NCI-H345 treated with DMSO at 0.1 percent for 48 hours (cell line): ENCODE results near the gene ATAT1.
A peak's percentile ranks its signal among the peaks of the same experiment; 100 is the strongest.

Experiments used
- DNase-seq: peaks from one replicate; lab custom pipeline; 2025; ENCODE audit not compliant: unreplicated experiment; lab: John Stamatoyannopoulos, UW

The ATAT1 gene

GRCh38 chr6:30683183-30683979 is 56.7 kb downstream of the ATAT1 start:
- no peak for DNase-seq

GRCh38 chr6:30683980-30684338 is 57.3 kb downstream of the ATAT1 start:
- DNase-seq = no peak

DNA sequence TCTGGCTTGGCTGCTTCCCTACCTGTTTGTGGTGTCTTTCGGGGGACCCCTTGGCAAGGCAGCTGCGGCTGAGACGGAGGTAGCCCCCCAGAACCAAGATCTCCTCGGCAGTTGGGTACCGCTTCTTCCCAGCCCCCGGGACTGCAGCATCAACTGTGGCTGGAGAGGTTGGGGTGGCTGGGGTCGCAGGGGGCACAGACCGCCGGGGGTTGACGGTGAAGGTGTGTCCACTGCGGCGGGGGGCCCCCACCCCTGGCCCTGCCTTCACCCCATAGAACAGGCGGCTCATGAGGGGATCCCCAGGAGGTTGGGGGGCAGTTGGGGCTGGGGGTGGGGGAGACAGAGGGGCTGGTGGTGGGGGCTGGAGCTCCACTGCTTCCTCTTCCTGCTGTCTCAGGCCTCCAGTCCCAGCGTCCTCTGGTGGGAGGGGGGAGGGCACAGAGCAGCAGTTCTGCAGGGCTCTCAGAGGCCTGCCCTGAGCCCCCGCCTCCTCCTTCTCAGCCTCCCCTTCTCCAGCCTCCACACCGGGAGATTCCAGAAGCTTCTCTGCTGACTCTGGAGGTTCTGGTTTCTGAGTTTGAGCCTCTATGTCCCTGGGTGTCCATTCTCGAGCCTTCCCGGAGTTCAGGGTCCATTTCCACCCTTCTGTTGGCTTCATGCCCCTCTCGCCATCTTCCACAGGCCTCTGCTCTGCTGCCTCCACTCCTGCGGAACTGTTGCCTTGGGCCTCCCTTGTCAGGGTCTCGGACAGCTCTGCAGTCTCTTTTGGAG is 57.9 kb downstream of the ATAT1 start:
- no peak for DNase-seq

GRCh38 chr6:30685157-30686008 is 58.7 kb downstream of the ATAT1 start:
- no peak for DNase-seq

GRCh38 chr6:30686009-30686907 is 59.6 kb downstream of the ATAT1 start, which contains the start of gene PPP1R18:
Gene PPP1R18, minus strand, starts transcription at chr6:30686645. Its CDS starts 627 bp downstream, at chr6:30686018.
- no peak for DNase-seq

DNA sequence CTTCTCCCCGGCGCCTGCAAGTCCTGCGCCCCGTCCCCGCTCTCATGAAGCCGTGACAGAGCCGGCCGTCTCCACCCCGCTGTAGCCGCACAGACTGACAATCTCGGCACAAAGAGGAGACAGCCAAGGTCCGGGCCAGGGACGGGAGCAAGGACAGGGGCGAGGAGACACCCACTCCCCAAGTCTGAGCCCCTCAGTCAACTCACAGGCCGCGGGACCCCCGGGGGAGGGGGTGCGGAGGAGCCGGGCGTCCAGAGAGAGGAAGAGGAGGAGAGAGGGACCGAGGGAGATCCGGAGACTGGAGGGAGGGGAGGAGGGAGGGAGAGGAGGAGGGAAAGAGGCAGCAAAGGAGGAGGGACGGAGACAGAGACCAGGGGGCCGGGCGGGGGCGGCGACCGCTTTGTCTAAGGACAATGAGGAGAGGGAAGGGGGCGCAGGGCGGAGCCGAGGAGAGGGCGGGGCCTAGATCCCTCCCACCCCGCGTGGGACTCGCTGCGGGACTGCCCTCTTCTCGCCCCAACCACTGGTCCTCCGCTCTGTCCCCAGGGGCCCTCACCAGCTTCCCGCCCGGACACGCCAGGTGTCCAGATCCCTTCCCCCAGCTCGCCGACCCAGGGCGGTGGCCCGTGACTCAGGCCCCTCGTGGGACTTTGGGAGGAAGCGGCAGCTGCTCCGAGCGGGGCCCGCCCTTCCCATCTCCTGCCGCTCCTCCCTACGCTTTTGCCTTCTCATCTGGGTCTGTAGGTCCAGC is 60.4 kb downstream of the ATAT1 start:
- DNase-seq = peak; percentile 76

- no peak for DNase-seq
Observed at GRCh38 chr6:30687659-30688431, 61.2 kb downstream of the ATAT1 start.

- DNase-seq = no peak
Observed at GRCh38 chr6:30688569-30688968, 61.9 kb downstream of the ATAT1 start.

DNA sequence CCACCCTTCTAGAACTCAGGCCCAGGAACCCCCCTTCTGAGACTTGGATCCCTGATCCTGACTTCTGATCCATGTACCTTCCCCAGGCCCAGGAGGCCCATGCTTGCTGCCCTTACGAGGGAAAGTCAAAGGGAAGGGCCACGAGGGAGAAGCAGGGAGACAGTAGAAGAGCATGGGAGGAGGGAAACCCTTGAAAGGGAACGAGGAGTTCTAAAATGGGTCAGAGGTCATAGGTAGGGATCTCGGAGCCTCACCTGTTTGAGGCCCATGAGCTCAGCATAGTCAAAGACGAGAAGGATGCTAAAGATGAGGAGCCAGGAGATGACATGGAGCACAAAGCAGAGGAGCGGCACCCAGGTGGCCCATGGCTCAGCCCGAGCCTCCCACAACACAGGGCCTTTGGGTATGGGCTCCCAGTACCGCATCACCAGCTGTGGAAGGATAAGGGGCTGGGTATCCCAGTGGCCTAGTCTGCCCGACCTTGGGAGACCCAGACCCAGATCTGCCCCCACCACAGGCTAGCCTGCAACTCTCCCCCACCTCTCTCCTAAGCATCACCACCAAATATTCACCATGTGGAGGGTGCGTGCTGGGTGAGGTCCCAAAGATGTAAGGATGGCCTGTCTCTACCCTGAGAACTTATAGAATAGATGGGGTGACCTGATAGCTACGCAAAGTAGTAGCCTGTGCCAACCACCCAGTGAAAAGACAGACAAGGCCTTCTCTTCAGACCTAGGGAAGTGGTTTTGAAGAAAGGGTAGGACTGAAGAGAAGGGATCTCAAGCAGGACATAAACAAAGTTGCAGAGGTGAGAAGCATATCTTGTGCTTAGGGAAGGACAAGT is 62.6 kb downstream of the ATAT1 start:
- no peak for DNase-seq

DNA sequence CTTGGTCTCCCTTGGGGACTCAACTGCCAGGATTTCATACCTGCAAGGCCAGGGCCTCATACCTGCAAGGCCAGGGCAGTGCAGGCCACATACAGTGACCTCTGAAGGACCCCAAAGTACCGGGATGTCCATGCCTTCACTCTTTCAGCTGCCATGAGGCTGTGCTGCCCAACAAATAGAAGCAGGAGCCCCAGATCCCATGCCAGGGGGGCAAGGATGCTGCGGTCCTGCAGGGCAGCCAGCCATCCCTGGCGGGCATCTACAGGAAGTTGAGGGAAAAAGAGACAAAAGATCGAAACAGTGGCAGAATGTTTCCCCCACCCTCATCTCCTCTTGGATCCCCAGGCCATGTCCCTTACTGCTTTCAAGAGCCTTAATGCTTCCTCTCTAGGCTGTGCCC is 63.3 kb downstream of the ATAT1 start:
- no peak for DNase-seq

GRCh38 chr6:30690403-30691207 is 63.9 kb downstream of the ATAT1 start, which contains the start of gene NRM:
Gene NRM, minus strand, starts transcription at chr6:30690984. Its CDS starts 10 bp downstream, at chr6:30690974.
- peak; percentile 80 for DNase-seq

DNA sequence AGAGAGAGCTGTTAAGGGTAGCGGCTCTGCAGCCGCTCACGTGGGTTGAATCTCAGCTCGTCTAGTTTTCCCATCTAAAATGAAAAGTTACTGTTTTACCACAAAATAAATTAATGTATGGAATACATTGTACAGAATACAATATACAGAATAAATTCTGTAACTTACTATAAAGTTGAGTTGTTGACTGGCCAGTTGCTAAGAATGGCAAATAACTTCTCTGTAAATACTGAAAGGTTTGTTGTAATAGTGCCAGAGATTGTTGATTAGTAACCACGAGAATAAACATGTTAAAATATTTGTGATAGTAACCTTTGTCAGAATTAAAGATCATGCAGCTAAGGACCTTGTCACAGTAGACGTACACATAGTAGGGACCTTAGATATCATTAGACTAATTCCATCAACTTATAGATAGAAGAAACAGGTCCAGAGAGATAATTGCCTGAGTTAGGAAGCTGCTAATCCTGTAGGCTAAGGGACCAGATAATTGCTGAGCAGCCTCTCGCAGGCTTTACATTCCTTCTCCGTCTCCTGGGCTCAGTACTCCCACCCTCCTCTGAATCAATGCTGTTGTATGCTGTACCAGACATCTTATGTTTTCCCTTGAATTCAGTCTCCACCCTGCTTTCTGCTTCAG is 64.7 kb downstream of the ATAT1 start:
- no peak for DNase-seq
